Measurements from ENCODE around the gene CELA1. TPM values are rescaled to one million over a fixed set of nuclear protein-coding genes. Genes with fewer than 3 reads are reported as not detected.

CELA1 gene
- polyA plus RNA-seq, 3 donors, result not detected

GRCh38 chr12:51378749-51379148 lies 32.3 kb upstream of the CELA1 start:
- no peak for DNase-seq (ENCODE audit: extremely low read depth in 1 of 11, low read depth in 9 of 11, low spot score in 4 of 11)

- no peak for DNase-seq (ENCODE audit: extremely low read depth in 1 of 11, low read depth in 9 of 11, low spot score in 4 of 11)
These were observed 30.9 kb upstream of the CELA1 start for GRCh38 chr12:51377099-51377984.

- DNase-seq (ENCODE audit: extremely low read depth in 1 of 11, low read depth in 9 of 11, low spot score in 4 of 11), result no peak
These were observed 28.4 kb upstream of the CELA1 start for GRCh38 chr12:51374856-51375255.

- DNase-seq (ENCODE audit: extremely low read depth in 1 of 11, low read depth in 9 of 11, low spot score in 4 of 11), result no peak
These were observed 27.9 kb upstream of the CELA1 start for GRCh38 chr12:51374361-51374760.

- no peak for DNase-seq (ENCODE audit: extremely low read depth in 1 of 11, low read depth in 9 of 11, low spot score in 4 of 11)
These were observed 26.7 kb upstream of the CELA1 start for GRCh38 chr12:51373187-51373586.

GRCh38 chr12:51372021-51372420 lies 25.5 kb upstream of the CELA1 start:
- DNase-seq (ENCODE audit: extremely low read depth in 1 of 11, low read depth in 9 of 11, low spot score in 4 of 11), result no peak

GRCh38 chr12:51371295-51371953 lies 24.9 kb upstream of the CELA1 start:
- peak in 10 of 11 donors; percentile 59 to 90 (median 80) for DNase-seq (ENCODE audit: extremely low read depth in 1 of 11, low read depth in 9 of 11, low spot score in 4 of 11)

- DNase-seq (ENCODE audit: extremely low read depth in 1 of 11, low read depth in 9 of 11, low spot score in 4 of 11), result no peak
These were observed 24.2 kb upstream of the CELA1 start for GRCh38 chr12:51370667-51371066.

- no peak for DNase-seq (ENCODE audit: extremely low read depth in 1 of 11, low read depth in 9 of 11, low spot score in 4 of 11)
These were observed 23.1 kb upstream of the CELA1 start for GRCh38 chr12:51369581-51369980.

GRCh38 chr12:51368640-51369517 lies 22.4 kb upstream of the CELA1 start:
- no peak for DNase-seq (ENCODE audit: extremely low read depth in 1 of 11, low read depth in 9 of 11, low spot score in 4 of 11)

GRCh38 chr12:51365276-51365675 lies 18.8 kb upstream of the CELA1 start:
- no peak for DNase-seq (ENCODE audit: extremely low read depth in 1 of 11, low read depth in 9 of 11, low spot score in 4 of 11)

- DNase-seq (ENCODE audit: extremely low read depth in 1 of 11, low read depth in 9 of 11, low spot score in 4 of 11), result no peak
These were observed 17.5 kb upstream of the CELA1 start for GRCh38 chr12:51364001-51364400.

- no peak for DNase-seq (ENCODE audit: extremely low read depth in 1 of 11, low read depth in 9 of 11, low spot score in 4 of 11)
These were observed 16.4 kb upstream of the CELA1 start for GRCh38 chr12:51362747-51363342.

GRCh38 chr12:51362307-51362706 lies 15.8 kb upstream of the CELA1 start:
- no peak for DNase-seq (ENCODE audit: extremely low read depth in 1 of 11, low read depth in 9 of 11, low spot score in 4 of 11)

- no peak for DNase-seq (ENCODE audit: extremely low read depth in 1 of 11, low read depth in 9 of 11, low spot score in 4 of 11)
These were observed 14.9 kb upstream of the CELA1 start for GRCh38 chr12:51361161-51362016.

- DNase-seq (ENCODE audit: extremely low read depth in 1 of 11, low read depth in 9 of 11, low spot score in 4 of 11), result no peak
These were observed 13.8 kb upstream of the CELA1 start for GRCh38 chr12:51360315-51360714.

GRCh38 chr12:51359851-51360250 lies 13.4 kb upstream of the CELA1 start:
- no peak for DNase-seq (ENCODE audit: extremely low read depth in 1 of 11, low read depth in 9 of 11, low spot score in 4 of 11)

GRCh38 chr12:51358496-51358895 lies 12.0 kb upstream of the CELA1 start:
- DNase-seq (ENCODE audit: extremely low read depth in 1 of 11, low read depth in 9 of 11, low spot score in 4 of 11), result no peak

Data from renal cortex interstitium (tissue), 11 donors.